ENCODE measurements around the gene WNT9A. TPM values are rescaled to one million over a fixed set of nuclear protein-coding genes. Genes with fewer than 3 reads are reported as not detected.
A peak's percentile ranks its signal among the peaks of the same experiment; 100 is the strongest.

The WNT9A gene
- polyA plus RNA-seq, 1 of the 3 experiments (the other 2 are of a cell fraction), result 0.31 TPM

GRCh38 chr1:227885135-227885647 lies 62.5 kb downstream of the WNT9A start:
- Histone ChIP-seq H3K9ac (no peak overlapping the region), H3K36me3 (replicated peaks in 1 of 2; ENCODE audit: control insufficient read depth in 1 of 2, insufficient read depth in 2 of 2, low read length in 1 of 2) (no peaks in the 10 kb centered on the region), H3K9me2 (no peaks in the 10 kb centered on the region), H3K4me3 (ENCODE audit: low read depth in 2 of 2, low read length in 1 of 2) (no peak overlapping the region), H3K79me2 (ENCODE audit: insufficient read depth) (no peaks in the 10 kb centered on the region), H4K20me1 (ENCODE audit: insufficient read depth) (no peaks in the 10 kb centered on the region), H3K4me1 (ENCODE audit: control insufficient read depth in 1 of 2, insufficient read depth in 2 of 2, low read depth in 1 of 2, low read length in 1 of 2) (no peaks in the 10 kb centered on the region; a peak in 1 of 4 replicates), H2AFZ (ENCODE audit: low read depth) (no peak overlapping the region), H3K27ac (ENCODE audit: low read depth in 2 of 2, low read length in 1 of 2) (no peak overlapping the region), H3K9me3 (0 out of 2 replicates have a peak, but pooled peaks cover 3% of the 10 kb centered on the region), H3K4me2 (no peak overlapping the region), H3K27me3 (ENCODE audit: insufficient read depth) (no peaks in the 10 kb centered on the region), H3F3A (replicated peaks; ENCODE audit: insufficient read depth) (no peaks in the 10 kb centered on the region)
- WGBS (ENCODE audit: low lambda C conversion rate), result 70% methylated on average over 3 of the region's 8 CpGs
- ChIA-PET CTCF (no interaction called here), POLR2A (no interaction called here)
- peak; percentile 29 for DNase-seq
- TF ChIP-seq RXRA (IDR thresholded peaks at IDR 0.05; ENCODE audit: borderline replicate concordance, low read depth), result no peak
- no peak for TF ChIP-seq FOXM1 (IDR thresholded peaks at IDR 0.05; ENCODE audit: low read depth)
- TF ChIP-seq EZH2phosphoT487 (IDR thresholded peaks at IDR 0.05; ENCODE audit: borderline replicate concordance, low read depth), result no peak
- TF ChIP-seq JUND (IDR thresholded peaks at IDR 0.05), result no peak
- no peak for TF ChIP-seq FOXJ3 (CRISPR knock-in tag; IDR thresholded peaks at IDR 0.05)
- no peak for TF ChIP-seq GATA2 (CRISPR knock-in tag; IDR thresholded peaks at IDR 0.05)
- no peak for TF ChIP-seq RFX5 (IDR thresholded peaks at IDR 0.05; ENCODE audit: low read length)
- no peak for TF ChIP-seq ELF1 (IDR thresholded peaks at IDR 0.05)
- no peak for TF ChIP-seq MXI1 (IDR thresholded peaks at IDR 0.05; ENCODE audit: low read depth, low read length)
- TF ChIP-seq USF1 (IDR thresholded peaks at IDR 0.05; ENCODE audit: borderline replicate concordance, low read depth), result no peak
- TF ChIP-seq NFIC (IDR thresholded peaks at IDR 0.05; ENCODE audit: borderline replicate concordance), result no peak
- no peak for TF ChIP-seq USF2 (IDR thresholded peaks at IDR 0.05; ENCODE audit: borderline replicate concordance, low read depth, low read length)
- no peak for TF ChIP-seq RAD21 (IDR thresholded peaks at IDR 0.05; ENCODE audit: low read length)
- no peak for TF ChIP-seq TCF12 (IDR thresholded peaks at IDR 0.05)
- TF ChIP-seq MEF2A (IDR thresholded peaks at IDR 0.05; ENCODE audit: borderline replicate concordance, low read depth), result no peak
- TF ChIP-seq SMC3 (IDR thresholded peaks at IDR 0.05; ENCODE audit: low read depth, low read length), result no peak
- no peak for TF ChIP-seq TAF1 (IDR thresholded peaks at IDR 0.05; ENCODE audit: borderline replicate concordance, low read depth, low read length)
- no peak for TF ChIP-seq RCOR1 (IDR thresholded peaks at IDR 0.05; ENCODE audit: low read length)
- TF ChIP-seq, protein P1, sequence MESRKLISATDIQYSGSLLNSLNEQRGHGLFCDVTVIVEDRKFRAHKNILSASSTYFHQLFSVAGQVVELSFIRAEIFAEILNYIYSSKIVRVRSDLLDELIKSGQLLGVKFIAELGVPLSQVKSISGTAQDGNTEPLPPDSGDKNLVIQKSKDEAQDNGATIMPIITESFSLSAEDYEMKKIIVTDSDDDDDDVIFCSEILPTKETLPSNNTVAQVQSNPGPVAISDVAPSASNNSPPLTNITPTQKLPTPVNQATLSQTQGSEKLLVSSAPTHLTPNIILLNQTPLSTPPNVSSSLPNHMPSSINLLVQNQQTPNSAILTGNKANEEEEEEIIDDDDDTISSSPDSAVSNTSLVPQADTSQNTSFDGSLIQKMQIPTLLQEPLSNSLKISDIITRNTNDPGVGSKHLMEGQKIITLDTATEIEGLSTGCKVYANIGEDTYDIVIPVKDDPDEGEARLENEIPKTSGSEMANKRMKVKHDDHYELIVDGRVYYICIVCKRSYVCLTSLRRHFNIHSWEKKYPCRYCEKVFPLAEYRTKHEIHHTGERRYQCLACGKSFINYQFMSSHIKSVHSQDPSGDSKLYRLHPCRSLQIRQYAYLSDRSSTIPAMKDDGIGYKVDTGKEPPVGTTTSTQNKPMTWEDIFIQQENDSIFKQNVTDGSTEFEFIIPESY (IDR thresholded peaks at IDR 0.05; ENCODE audit: borderline replicate concordance, low read depth), result no peak
- TF ChIP-seq, protein P2, sequence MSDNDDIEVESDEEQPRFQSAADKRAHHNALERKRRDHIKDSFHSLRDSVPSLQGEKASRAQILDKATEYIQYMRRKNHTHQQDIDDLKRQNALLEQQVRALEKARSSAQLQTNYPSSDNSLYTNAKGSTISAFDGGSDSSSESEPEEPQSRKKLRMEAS (IDR thresholded peaks at IDR 0.05; ENCODE audit: low read depth), result no peak

Measured in SK-N-SH (cell line).